HUDEP-2 (cell line): Measurements from ENCODE around the gene PIP5K1B.
"Not testable (repeated sequence)": the region's sequence is repeated elsewhere in the genome, so short reads cannot be mapped to it uniquely, and the experiment has no call there.

Experiments used
- DNase-seq, 76 experiments: peaks; one replicate each; lab custom pipeline; 2025; ENCODE audit not compliant: unreplicated experiment in 76 of 76; lab: John Stamatoyannopoulos, UW

PIP5K1B gene

DNA sequence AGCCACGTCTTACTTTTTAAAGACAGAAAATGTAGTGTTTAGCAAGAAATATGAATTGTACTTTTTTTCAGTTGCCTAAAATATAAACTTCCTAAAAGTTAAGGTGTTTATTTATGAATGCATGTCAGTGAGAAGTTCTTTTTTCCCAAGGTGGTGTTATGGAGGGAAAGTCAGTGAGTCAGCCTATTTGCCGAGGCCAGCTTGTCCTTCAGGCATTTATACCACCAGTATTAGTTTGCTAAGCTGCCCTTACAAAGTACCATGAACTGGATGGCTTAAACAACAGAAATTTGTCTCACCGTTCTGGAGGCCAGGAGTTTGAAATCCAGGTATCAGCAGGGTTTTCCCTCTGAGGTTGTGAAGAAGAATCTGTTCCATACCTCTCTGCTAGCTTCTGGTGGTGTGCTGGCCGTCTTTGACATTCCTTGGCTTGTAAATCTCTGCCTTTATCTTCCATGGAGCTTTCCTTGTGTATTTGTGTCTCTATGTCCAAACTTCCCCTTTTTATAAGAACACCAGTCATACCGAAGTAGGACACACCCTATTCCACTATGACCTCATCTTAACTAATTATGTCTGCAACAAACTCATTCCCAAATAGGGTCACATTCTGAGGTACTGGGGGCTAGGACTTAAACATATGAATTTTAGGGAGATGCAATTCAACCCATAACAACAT is 270.5 kb downstream of the PIP5K1B start:
- DNase-seq = peak in 3 of 76 experiments; percentile 18 to 40 (median 23)

DNA sequence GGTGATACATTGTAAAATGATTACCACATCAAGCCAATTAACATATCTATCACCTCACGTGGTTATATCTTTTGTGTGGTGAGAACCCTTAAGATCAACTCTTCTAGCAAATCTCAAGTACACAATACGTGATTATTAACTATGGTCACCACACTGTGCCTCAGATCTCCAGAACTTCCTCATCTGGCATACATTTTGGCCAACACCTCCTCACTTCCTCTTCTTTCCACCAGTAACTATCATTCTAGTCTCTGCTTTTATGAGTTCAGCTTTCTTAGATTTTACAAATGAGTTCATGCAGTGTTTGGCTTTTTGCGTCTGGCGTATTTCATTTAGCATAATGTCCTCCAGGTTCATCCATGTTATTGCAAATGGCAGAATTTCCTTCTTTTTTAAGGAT is 273.0 kb downstream of the PIP5K1B start:
- peak in 5 of 76 experiments; percentile 10 to 30 (median 26) for DNase-seq

DNA sequence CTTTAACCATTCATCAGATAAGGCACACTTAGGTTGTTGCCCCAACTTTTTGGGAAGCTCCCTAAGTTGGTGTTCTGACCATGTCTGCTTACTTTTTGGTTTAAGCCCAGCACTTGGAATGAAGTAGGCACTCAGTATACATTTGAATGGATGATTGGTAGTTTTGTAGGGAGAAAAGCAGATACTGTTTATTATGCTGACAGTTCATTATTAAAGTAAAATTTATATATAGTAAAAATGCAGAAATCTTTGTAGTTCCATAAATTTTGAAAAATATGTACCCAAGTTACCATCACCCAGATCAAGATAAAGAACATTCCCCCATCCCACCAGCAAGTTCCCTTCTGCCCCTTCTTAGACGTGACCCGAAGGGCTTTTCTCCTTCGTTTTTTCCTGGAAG is 273.5 kb downstream of the PIP5K1B start:
- DNase-seq = no peak

DNA sequence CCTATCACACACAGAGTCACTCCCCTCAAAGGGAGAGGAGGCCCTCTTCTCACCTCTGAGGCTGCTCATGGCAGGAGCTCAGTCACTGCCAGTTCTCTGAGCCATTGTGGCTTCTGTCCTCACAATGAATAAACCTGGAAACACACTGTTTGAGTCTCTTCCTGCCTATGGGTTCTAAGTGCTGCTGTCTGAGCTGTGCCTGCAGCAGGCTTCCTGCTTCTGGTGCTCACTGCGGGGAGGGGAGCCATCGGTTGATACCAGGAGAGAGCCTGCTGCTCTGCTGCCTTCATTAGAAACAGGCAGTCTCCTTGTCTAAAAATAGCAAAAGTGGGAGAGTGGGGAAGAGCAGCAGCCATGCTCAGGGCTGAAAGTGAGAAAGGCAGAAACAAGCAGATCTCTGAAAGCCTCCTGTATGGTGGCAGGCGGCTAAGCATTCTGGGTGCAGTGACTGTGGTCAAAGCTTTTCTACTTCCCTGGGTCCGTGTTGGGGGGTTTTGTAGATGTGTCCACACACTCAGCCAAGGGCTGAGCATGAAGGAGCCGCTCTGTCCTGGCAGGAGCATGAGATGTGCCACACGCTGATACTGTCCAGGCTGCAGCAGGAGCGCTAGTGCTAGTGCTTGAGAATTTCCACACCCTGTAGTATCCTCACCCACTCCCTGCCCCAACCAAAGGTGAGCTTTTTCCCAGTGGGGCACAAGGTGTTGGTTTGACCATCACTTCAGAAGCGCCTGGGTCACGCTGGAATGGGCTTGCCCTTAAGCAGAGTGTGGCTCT is 274.7 kb downstream of the PIP5K1B start:
- DNase-seq = no peak

DNA sequence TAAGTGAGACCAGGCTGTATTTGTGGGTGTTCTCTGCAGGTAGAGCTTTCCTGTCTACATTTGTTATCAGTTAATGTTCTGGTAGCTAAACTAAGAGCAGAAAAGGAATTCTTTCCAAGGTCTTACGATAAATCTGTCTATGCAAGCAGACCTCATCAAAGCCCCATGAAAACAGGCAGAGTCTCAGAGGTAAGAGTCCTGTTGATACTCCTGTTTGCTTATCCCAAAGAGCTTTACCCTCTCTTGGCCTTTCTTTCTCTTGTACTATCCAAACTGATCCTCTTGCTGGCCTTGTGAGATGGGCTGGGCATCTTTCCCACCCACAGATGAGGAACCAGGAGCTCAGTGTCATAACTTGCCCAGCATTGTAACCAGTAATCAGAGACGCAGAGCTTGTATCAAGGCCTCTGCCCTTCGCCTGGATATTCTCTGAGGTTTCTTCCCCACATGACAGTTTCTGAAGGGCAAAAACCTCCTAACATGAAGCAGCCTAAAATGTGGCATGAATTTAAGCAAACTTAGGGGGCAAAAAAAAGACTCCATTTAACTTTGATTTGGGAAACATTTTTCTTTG is 275.4 kb downstream of the PIP5K1B start:
- DNase-seq = peak in 2 of 76 experiments; percentile 12 to 13

DNA sequence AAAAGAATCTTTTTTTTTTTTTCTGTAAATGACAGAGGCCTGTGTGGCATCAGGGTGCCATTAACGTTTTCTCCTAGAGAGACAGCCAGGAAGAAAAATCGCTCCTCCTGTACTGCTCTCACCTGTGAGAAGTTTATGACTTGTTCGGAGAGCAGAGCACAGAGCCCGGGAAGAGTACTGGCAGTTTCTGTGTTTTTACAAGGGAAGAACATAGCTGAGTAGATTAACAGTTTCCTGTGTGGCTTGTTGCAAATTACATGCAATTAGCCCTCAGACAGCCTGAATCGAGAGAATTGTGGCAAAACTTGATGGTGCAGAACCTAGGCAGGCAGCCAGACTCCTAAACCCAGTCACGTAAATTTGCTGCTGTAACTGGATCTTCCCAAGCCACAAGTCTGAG is 276.7 kb downstream of the PIP5K1B start:
- peak in 2 of 76 experiments; percentile 10 to 15 for DNase-seq

DNA sequence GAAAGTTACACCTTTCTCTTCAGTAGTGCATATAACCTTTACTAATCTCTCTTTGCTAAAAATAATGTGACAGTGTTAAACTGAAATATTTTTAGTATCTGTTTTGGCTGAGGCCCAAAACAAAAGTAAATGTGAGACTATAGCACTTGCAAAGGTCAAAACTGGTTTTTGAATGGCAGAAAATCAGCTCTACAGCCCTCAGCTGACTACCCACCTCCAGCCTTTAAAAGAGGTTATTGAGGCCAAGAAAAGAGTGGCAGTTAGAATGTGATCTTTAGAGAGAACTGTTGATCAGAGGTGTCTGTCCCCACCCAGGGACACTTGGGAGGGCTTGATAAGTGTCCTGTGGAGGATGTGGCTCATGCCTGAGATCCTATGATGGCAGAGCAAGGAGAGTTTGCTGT is 278.0 kb downstream of the PIP5K1B start:
- DNase-seq = peak in 73 of 76 experiments; percentile 18 to 91 (median 71)

DNA sequence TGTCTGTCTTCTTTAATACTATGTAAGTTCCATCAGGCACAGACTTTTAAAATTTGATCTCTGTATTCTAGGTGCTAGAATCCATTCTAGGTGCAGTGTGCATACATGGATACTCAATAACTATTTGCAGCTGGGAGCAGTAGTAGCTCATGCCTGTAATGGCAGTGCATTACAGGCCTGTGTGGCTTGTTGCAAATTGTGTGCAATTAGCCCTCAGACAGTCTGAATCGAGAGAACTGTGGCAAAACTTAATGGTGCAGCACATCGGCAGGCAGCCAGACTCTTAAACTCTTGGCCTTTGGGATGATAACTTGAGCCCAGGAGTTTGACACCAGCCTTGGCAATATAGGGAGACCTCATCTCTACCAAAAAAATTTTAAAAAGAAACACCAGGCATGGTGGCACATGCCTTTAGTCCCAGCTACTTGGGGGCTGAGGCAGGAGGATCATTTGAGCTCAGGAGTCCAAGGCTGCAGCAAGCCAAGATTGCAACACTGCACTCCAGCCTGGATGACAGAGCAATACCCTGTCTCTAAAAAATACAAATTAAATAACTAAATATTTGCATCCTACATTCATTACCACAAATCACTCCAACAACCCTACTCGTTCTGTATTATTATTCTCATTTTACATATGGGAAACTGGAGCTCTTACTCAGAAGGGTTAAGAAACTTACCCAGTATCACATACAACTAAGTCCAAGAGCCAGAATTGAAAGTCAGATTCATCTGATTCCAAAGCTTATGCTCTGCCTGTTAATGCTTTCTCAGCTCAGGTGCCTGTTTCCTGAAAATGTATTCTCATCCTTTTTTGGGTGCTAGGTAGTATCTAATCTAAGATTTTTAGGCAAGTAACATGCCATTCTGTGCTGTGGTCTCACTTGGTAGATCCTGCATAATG is 278.7 kb downstream of the PIP5K1B start:
- DNase-seq = peak in 3 of 76 experiments; percentile 23 to 56 (median 45)

DNA sequence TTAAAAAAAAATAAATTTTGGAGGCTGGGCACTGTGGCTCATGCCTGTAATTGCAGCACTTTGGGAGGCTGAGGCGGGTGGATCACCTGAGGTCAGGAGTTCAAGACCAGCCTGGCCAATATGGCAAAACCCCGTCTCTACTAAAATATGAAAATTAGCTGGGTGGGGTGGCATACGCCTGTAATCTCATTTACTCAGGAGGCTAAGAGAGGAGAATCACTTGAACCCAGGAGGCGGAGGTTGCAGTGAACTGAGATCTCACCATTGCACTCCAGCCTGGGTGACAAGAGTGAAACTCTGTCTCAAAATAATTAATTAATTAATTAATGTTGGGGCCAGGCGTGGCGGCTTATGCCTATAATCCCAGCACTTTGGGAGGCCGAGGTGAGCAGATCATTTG is 281.9 kb downstream of the PIP5K1B start:
- DNase-seq = not testable (repeated sequence)

DNA sequence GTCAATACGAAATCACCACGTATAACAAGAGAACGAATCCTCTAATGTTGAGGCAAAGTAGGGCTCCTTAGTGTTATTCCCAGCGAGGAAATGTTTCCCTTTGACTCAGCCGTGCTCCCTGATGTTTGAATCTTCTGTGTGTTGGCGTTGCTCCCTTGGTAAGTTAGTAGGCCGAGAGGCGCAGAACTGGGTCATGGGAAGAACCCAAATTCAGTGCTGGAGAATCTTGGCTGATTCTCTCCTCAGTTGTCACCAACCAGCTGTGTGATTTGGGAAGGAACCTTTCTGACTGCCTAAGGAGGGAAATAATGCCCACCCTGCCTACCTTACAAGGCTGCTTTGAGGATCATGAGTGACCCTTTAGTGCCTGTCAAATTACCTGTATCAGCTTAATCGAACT is 286.4 kb downstream of the PIP5K1B start:
- DNase-seq = no peak

DNA sequence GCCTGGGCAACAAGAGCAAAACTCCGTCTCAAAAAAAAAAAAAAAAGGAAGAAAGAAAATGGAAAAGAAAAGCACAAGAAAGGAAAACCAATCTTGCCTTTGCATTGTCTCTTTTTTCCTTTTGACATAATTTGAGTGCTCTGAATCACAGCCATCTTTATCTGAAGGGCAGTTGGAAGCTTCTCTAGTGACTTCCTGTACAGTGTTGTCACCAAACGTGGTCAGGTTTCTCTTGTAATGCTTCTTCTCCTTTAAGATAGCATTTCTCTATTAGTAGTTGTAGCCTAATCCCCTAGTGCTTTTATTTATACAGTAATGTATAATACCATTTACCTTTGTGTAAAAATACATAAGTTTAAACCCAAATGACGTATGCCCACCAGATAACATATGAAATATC is 290.7 kb downstream of the PIP5K1B start:
- no peak for DNase-seq

DNA sequence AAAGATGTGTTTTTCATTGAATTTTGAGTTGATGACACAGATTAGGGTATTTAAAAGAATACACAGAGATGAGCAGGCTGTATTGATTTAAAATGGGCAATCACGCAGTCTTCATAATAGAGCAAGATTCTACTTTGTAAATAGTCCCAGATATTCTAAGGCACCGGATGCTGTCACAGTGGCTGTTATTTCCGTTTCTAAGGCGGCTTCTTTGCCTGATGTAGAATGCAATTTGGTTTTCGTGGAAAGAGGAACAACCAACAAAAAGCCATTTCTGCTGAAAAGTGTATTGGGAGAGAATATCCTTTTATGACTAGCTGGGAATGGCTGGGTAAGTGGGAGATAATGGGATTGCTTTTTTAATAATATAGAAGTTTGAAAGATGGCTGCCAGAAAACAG is 291.4 kb downstream of the PIP5K1B start:
- DNase-seq = no peak

DNA sequence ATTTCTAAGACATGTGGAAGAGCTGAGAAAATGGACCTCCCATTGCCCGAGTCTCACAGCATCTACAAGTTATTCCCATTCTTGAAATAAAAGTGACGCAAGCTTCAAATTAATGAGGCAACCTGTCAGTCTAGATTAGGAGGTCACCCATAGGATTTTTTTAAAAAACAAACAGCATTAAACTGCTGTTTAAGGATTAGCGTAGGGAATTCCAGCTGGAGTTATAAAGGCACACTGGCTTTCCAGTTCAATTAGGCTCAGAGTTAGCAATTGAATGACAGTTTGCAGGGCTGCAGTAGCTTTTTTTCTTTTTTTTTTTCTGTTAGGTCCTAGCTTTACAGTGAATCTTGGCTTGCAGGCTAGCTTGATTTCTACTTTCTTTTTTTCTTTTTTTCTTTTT is 292.6 kb downstream of the PIP5K1B start:
- no peak for DNase-seq

DNA sequence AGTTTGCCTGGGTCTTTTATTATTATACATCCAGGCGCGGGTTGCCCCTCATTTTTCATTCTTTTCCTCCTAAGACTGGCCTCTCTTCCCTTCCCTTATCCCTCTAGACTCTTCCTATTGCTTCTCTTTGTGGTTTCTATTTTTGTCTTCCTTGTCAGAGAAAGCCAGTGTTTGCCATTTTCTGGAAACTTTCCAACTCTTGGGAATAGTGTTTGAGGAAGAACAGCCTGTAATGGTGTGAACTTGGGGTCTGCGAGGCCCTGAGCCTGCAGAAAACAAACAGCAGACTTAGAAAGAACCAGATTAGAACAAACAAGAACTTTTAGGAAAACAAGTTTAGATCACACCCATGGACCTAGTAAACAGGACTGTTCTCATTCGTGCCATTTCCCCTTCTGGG is 293.3 kb downstream of the PIP5K1B start:
- no peak for DNase-seq

DNA sequence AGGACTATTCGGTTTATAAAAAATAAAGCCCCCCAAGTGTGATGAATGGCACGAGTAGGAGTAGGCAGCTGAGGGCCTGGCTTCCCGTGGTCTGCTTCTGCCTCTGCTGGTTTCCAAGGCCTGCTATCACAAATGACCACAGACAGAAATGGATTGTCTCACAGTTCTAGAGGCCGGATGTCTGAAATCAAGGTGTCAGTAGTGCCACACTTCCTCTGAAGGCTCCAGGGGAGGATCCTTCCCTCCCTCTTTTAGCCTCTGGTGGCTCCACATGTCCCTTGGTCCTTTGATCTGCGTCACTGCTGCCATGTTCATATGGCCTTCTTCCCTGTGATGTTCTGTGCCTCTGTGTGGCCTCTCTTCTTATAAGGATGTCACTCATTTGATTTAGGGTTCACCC is 293.8 kb downstream of the PIP5K1B start:
- peak in 2 of 76 experiments; percentile 6 to 17 for DNase-seq

DNA sequence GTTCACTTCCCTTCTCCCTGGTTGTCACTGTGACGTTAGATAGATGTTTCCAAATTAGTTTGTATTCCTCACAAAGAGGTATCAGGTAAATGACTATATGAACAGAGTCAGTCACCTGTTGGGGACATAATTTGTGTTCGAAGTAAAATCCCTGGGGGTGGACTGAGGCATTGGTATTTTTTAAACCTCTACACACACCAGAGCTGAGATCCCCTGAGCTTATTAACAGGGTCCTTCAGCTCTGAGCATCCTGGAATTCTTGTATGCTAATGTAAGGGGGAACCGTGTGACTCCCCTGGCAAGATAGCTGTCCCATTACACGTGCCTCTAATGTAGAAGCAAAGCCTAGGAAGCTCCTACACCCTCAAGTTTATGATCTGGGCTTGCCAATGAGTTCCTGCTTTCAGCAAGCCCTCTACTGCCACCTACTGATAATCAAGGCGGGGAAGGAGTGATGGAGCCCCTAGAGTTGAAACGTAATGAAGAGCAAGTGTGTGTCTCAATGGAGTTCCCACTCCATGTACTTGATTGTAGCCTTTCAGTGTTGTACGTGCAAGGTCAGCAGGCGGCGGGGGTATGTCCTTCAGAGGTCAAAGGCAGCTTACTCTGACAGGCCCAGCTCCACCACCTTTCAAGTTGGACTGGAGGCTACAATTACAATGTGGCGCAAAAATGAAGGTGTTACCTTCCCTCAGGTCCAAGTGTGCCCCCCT is 294.5 kb downstream of the PIP5K1B start:
- peak in 72 of 76 experiments; percentile 23 to 89 (median 64) for DNase-seq

DNA sequence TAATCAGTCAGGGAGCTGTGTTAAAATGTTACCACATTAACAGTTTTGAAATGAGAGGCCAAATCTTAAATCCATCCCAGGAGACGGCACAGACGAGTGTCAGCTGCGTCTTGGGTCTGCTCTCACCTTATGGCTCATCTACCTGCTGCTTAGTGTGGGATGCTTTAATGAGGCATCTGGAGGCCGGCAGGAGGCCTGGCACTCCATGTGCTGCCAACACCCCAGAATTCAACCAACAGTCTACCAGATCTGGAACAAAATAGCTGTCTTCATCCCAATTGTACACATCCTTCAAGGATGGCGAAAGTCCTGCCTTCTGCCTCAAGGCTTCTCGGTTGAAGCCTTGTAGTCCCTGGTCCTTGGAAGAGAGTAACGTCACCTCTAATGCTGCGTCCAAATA is 296.9 kb downstream of the PIP5K1B start:
- no peak for DNase-seq

DNA sequence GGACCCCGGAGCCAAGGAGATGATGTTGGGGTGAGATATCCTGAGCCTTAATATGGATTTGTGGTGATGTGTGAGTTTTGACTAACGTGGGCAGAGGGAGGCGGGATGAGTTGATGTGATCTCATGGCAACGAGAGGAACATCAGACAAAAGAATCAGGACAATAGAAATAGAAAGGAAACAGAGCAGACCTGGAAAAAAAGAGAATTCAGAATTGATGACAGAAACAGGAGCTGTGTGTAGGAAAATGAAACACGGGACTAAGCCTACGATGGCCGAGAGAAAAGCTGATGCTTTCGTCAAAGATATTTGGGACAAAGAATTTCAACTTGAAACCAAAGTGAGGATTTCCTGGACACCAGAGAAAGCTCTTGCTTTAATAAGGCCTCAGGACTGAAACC is 298.0 kb downstream of the PIP5K1B start:
- no peak for DNase-seq

DNA sequence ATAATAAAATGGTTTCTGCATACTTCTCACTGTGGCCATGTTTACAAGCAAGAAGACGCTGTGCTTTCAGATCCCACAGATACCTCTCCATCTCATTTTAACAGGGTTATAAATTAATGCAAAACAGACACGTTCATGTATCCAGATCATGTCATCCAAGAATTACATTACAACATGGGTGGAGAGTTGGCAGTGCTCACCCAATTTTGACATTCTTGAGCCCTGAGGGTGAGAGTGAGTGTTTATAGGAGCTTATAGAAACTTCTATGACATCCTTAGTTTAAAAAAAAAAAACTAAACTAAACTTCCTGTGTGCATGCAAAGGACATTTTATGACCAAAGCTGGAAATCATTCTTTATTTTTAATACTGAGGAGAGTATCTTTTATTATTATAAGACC is 299.8 kb downstream of the PIP5K1B start:
- DNase-seq = no peak

DNA sequence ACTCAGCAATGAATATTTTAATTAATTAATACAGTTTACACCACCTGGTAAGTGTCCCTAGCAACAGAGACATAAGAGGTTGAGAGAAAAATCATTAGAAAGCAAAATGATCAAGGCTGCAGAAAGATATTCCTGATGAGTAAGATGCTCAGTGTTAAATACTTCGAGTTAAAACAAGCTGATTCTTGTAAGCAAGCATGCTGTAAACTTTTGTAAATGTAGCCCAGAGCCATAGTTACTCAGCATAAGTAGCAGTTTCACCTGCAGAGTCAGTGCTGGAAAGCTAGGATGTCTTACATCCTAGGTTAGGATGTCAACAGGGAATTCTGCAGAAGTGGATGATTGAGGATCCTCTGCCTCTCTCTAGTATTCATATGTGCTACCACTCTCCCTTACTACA is 304.7 kb downstream of the PIP5K1B start:
- DNase-seq = no peak
